GM18868 (cell line): ENCODE results near the gene DUS2.

ENCODE experiments used
- ATAC-seq: cut with Tn5 transposase; IDR thresholded peaks from one replicate; pipeline ENCODE4 v1.9.1; 2021; ENCODE audit warnings: mild to moderate bottlenecking, moderate library complexity; ENCODE audit not compliant: unreplicated experiment

Gene DUS2

DNA sequence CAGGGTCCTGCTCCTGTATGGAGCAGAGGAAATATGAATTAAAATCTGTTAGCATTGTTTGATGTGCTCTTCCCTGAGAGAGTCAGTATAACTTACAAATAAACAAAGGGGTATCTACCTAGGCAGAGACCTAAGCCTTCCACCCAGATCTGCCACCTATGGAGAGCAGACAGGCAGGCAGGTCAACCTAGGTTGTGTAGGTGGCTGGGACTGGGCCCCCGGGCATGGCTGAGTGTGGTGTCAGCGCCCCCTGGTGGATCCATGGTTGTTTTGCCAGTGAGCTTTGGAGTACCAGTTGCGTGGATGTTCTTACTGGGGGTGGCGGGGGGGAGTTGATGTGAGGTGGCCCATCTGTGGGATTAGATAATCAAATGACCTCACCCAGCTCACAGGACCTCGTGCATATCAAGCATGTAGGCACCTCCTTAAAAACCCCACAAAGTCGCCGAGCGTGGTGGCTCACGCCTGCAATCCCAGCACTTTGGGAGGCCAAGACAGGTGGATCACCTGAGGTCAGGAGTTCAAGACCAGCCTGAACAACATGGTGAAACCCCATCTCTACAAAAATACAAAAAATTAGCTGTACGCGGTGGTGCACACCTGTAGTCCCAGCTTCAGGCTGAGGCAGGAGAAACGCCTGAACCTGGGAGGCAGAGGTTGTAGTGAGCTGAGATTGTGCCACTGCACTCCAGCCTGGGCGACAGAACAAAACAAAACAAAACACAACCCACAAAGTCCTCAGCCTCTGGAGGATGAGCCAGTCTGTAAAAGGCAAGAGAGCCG, 17.6 kb downstream of the DUS2 start:
- peak; percentile 60 for ATAC-seq

DNA sequence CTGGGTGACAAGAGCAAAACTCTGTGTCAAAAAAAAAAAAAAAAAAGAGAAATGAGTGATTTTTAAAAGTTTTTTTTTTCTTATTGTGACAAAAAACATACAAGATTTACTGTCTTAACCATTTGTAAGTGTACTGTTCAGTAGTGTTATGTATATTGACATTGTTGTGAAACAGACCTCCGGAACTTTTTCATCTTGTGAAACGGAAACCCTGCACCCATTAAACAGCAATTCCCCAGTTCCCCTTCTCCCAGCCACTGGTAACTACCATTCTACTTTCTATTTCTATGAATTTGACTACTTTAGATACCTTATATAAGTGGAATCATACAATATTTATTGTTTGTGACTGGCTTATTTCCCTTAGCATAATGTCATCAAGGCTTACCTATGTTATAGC, 18.7 kb downstream of the DUS2 start:
- ATAC-seq, result no peak

DNA sequence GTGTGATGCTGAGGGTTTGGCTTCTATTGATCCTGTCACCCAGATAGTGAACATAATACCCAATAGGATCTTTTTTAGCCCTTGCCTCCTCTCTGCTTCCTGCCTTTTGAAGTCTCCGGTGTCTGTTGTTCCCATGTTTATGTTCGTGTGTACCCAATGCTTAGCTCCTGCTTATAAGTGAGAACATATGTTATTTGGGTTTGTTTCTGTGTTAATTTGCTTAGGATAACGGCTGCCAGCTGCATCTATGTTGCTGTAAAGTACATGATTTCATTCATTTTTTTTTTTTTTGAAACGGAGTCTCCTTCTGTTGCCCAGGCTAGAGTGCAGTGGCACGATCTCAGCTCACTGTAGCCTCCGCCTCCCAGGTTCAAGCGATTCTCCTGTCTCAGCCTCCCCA, 23.0 kb downstream of the DUS2 start:
- no peak for ATAC-seq

DNA sequence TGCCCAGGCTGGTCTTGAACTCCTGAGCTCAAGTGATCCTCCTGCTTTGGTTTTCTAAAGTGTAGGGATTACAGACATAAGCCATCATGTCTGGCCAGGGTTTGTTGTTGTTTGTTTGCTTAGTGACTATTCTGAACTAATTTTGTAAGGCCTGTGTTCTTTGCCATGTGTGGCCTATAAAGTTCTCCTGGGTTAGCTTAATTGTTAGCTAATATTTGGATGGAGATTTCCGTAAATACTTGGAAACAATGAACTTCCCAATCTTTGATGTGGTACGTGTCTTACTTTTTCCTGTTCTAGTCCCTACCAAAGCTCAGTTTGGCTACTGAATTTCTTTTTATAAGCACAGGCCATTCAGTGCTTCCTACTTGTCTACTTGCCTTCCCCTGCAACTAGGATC, 24.9 kb downstream of the DUS2 start:
- no peak for ATAC-seq

DNA sequence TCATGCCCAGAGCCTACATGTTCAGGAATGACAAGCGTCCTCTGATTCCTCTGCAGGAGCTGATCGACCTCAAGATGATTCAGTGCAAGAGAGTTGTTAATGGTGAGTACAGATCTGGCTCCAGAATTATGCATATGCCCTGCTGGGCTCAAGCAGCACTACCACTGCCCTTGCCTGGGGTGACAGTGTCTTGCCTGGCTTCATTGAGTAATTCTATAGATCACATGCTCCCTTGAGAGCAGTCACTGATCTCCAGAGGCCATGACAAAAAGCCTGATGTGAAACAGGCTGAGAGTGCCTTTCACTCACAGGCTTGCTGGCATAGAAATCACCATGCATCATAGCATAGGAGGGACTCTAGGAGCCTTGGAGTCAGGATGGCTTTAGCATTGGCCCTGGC, 26.4 kb downstream of the DUS2 start:
- ATAC-seq, result no peak

DNA sequence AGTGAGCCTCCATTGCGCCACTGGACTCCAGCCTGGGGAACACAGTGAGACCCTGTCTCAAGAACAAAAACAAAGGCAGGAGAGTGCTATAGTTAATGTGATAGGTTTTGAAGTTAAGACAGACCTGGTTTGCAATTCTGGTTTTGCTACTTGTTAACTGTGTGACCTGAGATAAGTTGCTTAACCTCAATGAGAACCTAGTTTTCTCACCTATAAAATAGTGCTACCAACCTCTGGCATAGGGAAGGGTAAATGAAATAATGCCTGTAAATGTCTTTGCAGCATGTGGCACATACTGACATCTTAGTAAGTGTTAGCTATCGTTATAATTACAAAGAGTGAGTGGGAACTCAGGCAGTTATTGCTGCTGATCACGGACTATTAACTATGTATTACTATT, 32.3 kb downstream of the DUS2 start:
- no peak for ATAC-seq

GRCh38 chr16:68059804-68060203, 36.7 kb downstream of the DUS2 start:
- ATAC-seq, result no peak

- no peak for ATAC-seq
Observed at GRCh38 chr16:68061396-68061795, 38.3 kb downstream of the DUS2 start.

GRCh38 chr16:68062910-68063393, 39.9 kb downstream of the DUS2 start:
- no peak for ATAC-seq

GRCh38 chr16:68064791-68065365, 41.8 kb downstream of the DUS2 start:
- ATAC-seq, result no peak

- no peak for ATAC-seq
Observed at GRCh38 chr16:68065716-68066305, 42.7 kb downstream of the DUS2 start.

DNA sequence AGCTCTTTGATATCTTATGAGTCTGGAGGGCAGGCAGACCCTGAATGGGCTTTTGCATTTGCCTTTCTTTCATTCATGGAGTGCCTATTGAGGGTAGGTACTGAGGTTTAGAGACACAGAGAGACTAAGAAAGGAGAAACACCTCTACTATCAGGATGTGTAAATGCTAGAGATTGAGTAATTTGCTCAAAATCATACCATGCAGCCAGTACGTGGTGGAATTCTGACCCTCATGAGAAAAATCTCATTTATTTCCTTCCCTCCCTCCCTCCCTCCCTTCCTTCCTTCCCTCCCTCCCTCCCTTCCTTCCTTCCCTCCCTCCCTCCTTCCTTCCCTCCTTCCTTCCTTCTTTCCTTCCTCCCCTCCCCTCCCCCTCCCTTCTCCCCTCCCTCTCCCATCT, 43.7 kb downstream of the DUS2 start:
- ATAC-seq, result no peak

DNA sequence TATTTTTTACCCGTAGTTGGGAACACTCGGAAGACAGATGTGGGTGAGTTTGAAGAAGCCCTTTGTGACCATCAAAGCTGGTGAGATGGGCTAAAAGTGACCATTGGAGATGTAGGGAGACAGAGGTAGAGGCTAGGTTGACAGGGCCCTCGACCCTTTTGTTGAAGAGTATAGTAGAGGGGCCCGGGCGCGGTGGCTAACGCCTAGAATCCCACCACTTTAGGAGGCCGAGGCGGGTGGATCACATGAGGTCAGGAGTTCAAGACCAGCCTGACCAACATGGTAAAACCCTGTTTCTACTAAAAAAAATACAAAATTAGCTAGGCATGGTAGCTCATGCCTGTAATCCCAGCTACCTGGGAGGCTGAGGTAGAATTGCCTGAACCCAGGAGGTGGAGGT, 45.8 kb downstream of the DUS2 start:
- no peak for ATAC-seq

DNA sequence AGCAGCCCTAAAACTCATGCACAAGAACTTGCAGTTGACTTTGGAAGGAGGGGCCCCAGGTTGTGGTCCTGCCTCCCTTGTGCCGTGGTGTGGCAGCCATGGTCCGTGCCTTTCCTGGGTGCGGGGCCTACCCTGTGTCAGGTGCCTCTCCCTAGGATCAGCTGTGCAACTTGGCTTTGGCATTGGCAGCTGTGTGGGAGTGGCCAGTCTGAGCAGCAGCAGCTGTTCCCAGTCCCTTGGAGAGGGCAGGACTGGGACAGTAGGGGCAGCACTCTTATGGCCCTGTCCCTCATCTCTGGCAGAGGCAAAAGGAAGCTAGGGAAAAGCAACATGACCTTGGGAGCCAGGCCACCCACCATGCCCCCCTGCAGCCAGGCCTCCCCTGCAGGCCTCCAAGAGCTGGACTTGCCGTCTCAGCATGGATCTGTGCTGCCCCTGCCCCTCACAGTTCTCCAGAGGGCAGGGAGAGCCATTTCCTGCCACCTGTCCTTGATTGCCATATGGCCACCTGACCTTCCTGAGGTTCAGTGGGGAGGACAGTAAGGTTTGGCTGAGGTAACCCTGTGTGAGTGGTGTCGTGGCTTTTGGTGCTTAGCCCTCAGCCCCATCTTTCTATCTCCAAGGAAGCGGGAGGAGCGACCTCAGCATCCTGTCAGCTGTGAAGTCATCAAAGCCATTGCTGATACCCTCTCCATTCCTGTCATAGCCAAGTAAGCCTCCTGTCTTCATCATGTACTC, 46.6 kb downstream of the DUS2 start:
- no peak for ATAC-seq

DNA sequence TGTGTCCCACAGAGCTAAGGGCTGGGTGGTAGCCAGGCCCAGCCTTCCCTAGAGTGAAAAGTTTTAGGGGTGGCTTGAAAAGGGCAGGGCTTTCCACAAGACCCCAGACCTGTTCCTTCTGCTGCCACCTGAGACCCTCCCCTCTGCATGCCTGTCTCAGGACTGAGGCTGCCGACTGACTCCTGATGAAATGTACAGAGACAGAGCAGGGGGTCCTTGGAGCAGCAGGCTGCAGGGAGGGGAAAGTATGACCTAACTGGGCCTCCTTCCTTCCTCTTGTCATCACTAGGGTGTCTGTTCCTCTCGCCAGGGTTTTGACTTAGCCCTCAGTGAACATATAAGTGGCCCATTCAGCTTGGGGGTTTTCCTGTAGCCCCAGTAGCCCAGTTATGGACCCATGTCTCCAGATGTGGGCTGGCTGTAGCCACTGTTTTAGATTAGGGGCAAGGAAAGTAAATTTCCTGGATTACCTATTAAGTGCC, 47.2 kb downstream of the DUS2 start:
- ATAC-seq, result no peak

DNA sequence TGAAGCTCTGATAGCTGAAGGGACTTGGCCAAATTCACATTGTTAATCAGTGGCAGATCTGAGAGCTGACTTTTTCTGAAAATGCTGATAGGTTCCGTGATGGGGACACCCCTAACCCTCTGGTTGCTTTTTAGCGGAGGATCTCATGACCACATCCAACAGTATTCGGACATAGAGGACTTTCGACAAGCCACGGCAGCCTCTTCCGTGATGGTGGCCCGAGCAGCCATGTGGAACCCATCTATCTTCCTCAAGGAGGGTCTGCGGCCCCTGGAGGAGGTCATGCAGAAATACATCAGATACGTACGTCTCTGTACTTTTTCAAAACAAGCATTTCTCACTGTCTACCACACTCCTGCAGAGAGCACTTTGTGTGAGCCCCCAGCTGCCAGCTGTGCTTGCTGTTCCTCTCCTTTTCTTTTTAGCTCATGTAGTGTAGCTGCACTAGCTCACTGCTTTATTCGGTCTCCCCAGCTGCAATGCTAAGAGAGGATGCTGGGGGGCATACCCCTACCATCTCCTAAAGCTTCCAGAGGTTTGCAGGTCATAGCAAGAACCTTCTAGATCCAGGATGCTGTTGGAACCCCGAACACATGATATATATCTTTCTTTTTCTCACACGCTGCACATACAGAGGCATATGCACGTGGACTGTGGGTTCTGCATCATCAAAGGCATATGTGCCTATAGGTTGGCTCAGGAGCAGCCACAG, 47.9 kb downstream of the DUS2 start:
- no peak for ATAC-seq

DNA sequence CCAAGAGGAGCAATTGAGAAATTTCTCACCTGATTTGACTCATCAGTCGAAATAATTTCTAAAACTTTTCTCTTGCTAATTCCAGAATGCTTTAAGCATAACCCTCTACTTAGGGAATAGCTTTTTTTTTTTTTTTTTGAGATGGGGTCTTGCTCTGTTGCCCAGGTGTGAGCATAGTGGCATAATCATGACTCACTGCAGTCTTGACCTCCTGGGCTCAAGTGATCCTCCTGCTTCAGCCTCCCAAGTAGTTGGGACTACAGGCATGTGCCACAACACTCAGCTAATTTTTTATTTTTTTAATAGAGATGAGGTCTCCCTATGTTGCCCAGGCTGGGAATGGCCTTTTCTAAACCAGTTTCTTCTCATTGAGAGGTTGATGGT, 48.4 kb downstream of the DUS2 start:
- no peak for ATAC-seq

DNA sequence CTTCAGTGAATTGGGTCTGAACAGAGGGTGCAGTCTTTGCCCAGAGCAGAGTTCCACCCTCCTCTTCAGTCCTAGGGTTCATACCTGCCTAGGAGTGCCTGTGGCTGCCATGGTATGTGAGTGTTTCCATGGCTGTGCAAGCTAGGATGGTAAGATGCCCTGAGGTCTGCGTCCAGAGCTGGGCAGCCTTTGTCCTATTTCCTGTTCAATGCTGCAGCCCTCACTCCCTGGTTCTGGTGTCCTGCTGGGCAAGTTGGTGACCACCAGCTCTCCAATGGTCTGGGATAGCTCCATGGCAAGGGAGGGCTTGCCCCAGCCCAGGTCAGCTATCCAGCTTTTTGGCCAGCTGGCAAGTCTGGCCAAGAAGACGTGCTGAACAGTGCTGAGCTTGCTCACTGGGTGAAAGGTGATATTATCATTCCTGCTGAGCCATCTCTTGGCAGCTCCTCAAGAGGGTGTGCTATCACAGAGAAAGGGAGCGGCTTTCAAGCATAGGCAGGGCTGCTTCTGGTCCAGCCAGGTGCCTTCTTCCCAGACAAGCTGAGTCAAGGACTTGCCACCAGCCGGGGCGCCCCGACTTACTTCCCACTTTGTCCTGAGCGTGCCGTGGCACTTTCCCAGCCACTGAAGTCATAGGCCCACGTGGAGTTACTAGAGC, 49.1 kb downstream of the DUS2 start:
- ATAC-seq, result no peak

DNA sequence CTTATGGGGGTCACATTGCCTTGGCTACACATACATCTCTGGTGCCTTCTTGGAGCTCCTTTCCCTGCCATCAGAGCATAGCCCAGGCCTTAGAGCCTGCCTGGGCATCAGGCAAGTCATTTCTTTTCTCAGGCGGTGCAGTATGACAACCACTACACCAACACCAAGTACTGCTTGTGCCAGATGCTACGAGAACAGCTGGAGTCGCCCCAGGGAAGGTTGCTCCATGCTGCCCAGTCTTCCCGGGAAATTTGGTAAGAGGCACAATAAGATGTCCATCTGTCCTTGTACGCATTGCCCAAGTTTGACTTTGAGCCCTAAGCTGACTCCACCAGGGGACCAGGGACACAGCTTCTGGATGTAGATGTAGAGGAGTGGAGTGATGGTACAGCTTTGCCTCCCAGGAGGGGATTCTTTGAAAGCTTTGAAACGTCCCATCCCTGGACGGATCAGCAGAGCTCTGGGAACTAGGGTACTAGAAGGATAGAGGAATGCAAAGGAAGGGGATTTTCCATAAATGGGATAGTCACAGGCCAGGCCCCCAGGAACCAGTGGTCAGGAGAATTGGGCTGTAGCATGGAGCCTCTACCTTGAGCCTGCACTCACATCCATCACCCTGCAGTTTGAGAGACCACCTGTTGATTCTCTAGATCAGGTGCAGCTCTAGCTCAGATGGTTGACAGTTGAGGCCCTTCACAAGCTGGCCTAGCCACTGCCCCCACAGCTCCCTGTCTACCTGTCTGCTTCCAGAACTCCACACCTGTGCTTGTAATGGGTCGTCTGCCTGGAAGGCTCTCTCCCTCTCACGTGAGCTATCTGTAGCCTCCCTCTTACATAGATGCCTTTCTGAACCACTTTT, 51.0 kb downstream of the DUS2 start:
- no peak for ATAC-seq
